Vagina (tissue), 2 donors: ENCODE results near the gene EREG.

ENCODE experiments used
- CTCF ChIP-seq, 3 experiments: fragments of 450-650 bp in 2 of 3; fragments of 200-600 bp in 1 of 3; sonication (generic) in 1 of 3; IDR thresholded peaks; one replicate each; pipeline ENCODE4 v1.5.1; 2017 to 2019; ENCODE audit warnings: antibody characterized with exemption in 3 of 3, mild to moderate bottlenecking in 2 of 3, moderate library complexity in 2 of 3
- POLR2A ChIP-seq, 2 donors: fragments of 450-650 bp; IDR thresholded peaks; one replicate each; pipeline ENCODE4 v1.6.1; 2017; ENCODE audit warnings: antibody characterized with exemption in 2 of 2, mild to moderate bottlenecking in 2 of 2, moderate library complexity in 2 of 2
- POLR2AphosphoS5 ChIP-seq, 2 donors: sonication (generic); formaldehyde crosslinking; IDR thresholded peaks; one replicate each; pipeline ENCODE4 v1.9.0; 2017; ENCODE audit warnings: antibody characterized with exemption in 2 of 2, mild to moderate bottlenecking in 2 of 2, low read depth in 1 of 2; ENCODE audit not compliant: insufficient read depth in 1 of 2

- TF ChIP-seq CTCF (IDR thresholded peaks at IDR 0.05) (no peak), POLR2A (IDR thresholded peaks at IDR 0.05) (no peak), POLR2AphosphoS5 (IDR thresholded peaks at IDR 0.05; ENCODE audit: insufficient read depth in 1 of 2, low read depth in 1 of 2) (no peak)
Observed at GRCh38 chr4:74390677-74391076, 25.7 kb downstream of the EREG start.
